Measurements from ENCODE around the gene VAV1. TPM values are rescaled to one million over a fixed set of nuclear protein-coding genes. Genes with fewer than 3 reads are reported as not detected.

The VAV1 gene
- total and polyA plus RNA-seq, 2 of the 8 experiments (the other 6 are each of a cell fraction or from before 2014, with no cell fraction given), result 0.21 to 0.22 TPM

DNA sequence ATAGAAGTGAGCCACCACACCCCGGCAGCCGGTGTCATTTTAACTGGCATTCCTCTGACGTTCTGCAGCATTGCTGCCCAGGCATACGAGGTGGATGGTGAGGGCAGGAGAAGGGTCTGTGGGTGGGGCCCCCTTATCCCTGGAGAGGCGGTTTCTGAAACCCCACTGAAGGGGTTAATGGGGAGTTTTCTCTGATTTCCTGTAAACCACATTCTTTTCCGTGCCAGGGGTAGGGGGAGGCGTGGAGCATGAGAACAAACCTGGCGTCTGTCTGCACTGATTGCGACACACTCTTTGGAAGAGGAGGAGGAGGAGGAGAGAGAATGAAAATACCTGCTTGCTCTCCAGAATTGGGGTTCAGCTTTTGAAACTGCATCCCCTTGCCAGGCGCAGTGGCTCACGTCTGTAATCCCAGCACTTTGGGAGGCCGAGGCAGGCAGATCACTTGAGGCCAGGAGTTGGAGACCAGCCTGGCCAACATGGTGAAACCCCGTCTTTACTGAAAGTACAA lies 49.3 kb upstream of the VAV1 start:
- WGBS, 2 experiments (ENCODE audit: extremely low coverage in 1 of 2, insufficient coverage in 1 of 2, insufficient read length in 1 of 2, insufficient replicate concordance in 2 of 2, low coverage in 1 of 2, low lambda C conversion rate in 2 of 2, missing lambda C conversion rate in 1 of 2), result 53% methylated on average over 13 of the region's 13 CpGs; no CpG with 5 or more reads in 1 of the 2 experiments
- Histone ChIP-seq H2AK5ac (ENCODE audit: low read depth, low read length) (no peak overlapping the region), H2BK12ac (ENCODE audit: low read depth, low read length) (peak overlapping the region; percentile 39; the same call in 1 of the 2 replicates), H2AFZ (ENCODE audit: low read length) (peak overlapping the region; percentile 31; the same call in 1 of the 2 replicates), H2BK120ac (replicated peaks; ENCODE audit: low read depth, low read length) (no peak overlapping the region), H2BK20ac (ENCODE audit: low read length) (peak overlapping the region; percentile 61; the same call in 1 of the 2 replicates), H4K91ac (replicated peaks; ENCODE audit: insufficient read length, low read length) (no peak overlapping the region), H3K9ac (replicated peaks in 1 of 4; ENCODE audit: extremely low read depth in 1 of 4, low read depth in 3 of 4, low read length in 3 of 4) (no peak overlapping the region), H2BK5ac (ENCODE audit: low read depth, low read length) (no peak overlapping the region), H3K36me3 (ENCODE audit: control insufficient read depth in 2 of 4, insufficient read depth in 4 of 4, low read length in 3 of 4) (no peaks in the 10 kb centered on the region), H4K8ac (ENCODE audit: extremely low read depth, insufficient read depth, low read length) (no peak overlapping the region), H3K4me2 (ENCODE audit: insufficient read depth in 1 of 2, low read depth in 2 of 2, low read length in 2 of 2) (peak overlapping the region in 1 of 2 experiments; percentile 28; a peak in 1 of 4 replicates), H4K5ac (ENCODE audit: insufficient read length, low read depth, low read length) (no peak overlapping the region), H3K4ac (replicated peaks; ENCODE audit: insufficient read length, low read depth, low read length) (no peak overlapping the region), H3K27ac (ENCODE audit: low read depth, low read length) (no peak overlapping the region), H3K79me1 (ENCODE audit: low read depth, low read length) (no peaks in the 10 kb centered on the region), H3K56ac (replicated peaks; ENCODE audit: insufficient read length, low read depth, low read length) (no peak overlapping the region), H3K79me2 (ENCODE audit: control insufficient read depth in 1 of 2, insufficient read depth in 2 of 2, low read length in 2 of 2) (no peaks in the 10 kb centered on the region), H3K9me3 (ENCODE audit: insufficient read depth in 2 of 2, low read depth in 1 of 2, low read length in 1 of 2) (no peaks in the 10 kb centered on the region), H3K4me1 (replicated peaks in 1 of 4; ENCODE audit: control insufficient read depth in 3 of 4, insufficient read depth in 4 of 4, low read length in 3 of 4) (peaks cover 0 to 10% (median 4%) of the 10 kb centered on the region in 4 experiments; a peak in 4 of 7 replicates), H3K18ac (ENCODE audit: extremely low read depth, low read length) (no peak overlapping the region), H3K14ac (ENCODE audit: insufficient read length) (no peak overlapping the region), H3K4me3 (ENCODE audit: extremely low read depth in 1 of 4, insufficient read depth in 2 of 4, low read depth in 3 of 4, low read length in 4 of 4) (no peak overlapping the region), H3K23ac (ENCODE audit: insufficient read length) (no peak overlapping the region), H3K27me3 (replicated peaks in 1 of 4; ENCODE audit: control insufficient read depth in 3 of 4, extremely low read depth in 1 of 4, insufficient read depth in 3 of 4, low read length in 3 of 4) (no peaks in the 10 kb centered on the region), H4K20me1 (replicated peaks in 1 of 2; ENCODE audit: control insufficient read depth in 1 of 2, insufficient read depth in 2 of 2, low read length in 2 of 2) (no peaks in the 10 kb centered on the region), H2BK15ac (ENCODE audit: low read length) (no peak overlapping the region), H3K23me2 (ENCODE audit: low read depth, low read length) (peaks cover 4% of the 10 kb centered on the region; the same call in 1 of the 2 replicates)
- CTCF ChIA-PET (ENCODE audit: partially characterized antibody), result interaction anchor here (1.7 to 7.2 kb wide), 2 partner anchors 10 to 14 kb away, joined by 9 to 31 read pairs; partner anchors contain the start of gene GPR108
- POLR2A ChIA-PET (ENCODE audit: partially characterized antibody), result interaction anchor here (1.1 to 3.6 kb wide), 2 partner anchors 10 to 13 kb away, joined by 3 to 14 read pairs; partner anchors contain the start of gene GPR108
- TF ChIP-seq JUN (IDR thresholded peaks at IDR 0.05; ENCODE audit: low read depth, low read length), result no peak
- peak; percentile 98 for TF ChIP-seq CEBPB (IDR thresholded peaks at IDR 0.05; ENCODE audit: low read depth, low read length)
- FAIRE-seq (no peak), DNase-seq (ENCODE audit: low read depth in 1 of 2, low spot score in 2 of 2) (no peak)

All from H1 (cell line).